K562 (cell line): ENCODE results near the gene CHPF2. TPM values are rescaled to one million over a fixed set of nuclear protein-coding genes. Genes with fewer than 3 reads are reported as not detected.

ENCODE experiments used
- CCAR2 ChIP-seq: fragments of 200-400 bp; formaldehyde crosslinking; IDR thresholded peaks from 2 replicates; pipeline ENCODE4 v1.6.1; 2017; ENCODE audit warnings: mild to moderate bottlenecking, low read depth, low read length
- FOXA1 ChIP-seq: fragments of 450-650 bp; IDR thresholded peaks from 2 replicates; pipeline ENCODE4 v1.6.1; 2016; ENCODE audit warnings: mild to moderate bottlenecking, borderline replicate concordance
- FOXP1 ChIP-seq: sonication (generic); formaldehyde crosslinking; IDR thresholded peaks from 2 replicates; pipeline ENCODE4 v1.8.0; 2022; ENCODE audit warnings: mild to moderate bottlenecking, missing genetic modification reagents
- GTF3C2 ChIP-seq: IDR thresholded peaks from 3 replicates; pipeline ENCODE4 v1.6.1; 2011; ENCODE audit warnings: borderline replicate concordance, mild to moderate bottlenecking, moderate library complexity; ENCODE audit not compliant: insufficient read length; ENCODE audit errors: extremely low read depth
- KDM1A ChIP-seq, 2 experiments: fragments of 450-650 bp; IDR thresholded peaks; 2 replicates each; pipeline ENCODE4 v1.6.1; 2016; ENCODE audit warnings: mild to moderate bottlenecking in 2 of 2
- NFIC ChIP-seq: fragments of 450-650 bp; IDR thresholded peaks from 2 replicates; pipeline ENCODE4 v1.6.1; 2017; ENCODE audit warnings: mild to moderate bottlenecking, inconsistent platforms
- OTX1 ChIP-seq: fragments of 450-650 bp; formaldehyde crosslinking; IDR thresholded peaks from 2 replicates; pipeline ENCODE4 v1.4.0; 2022; ENCODE audit warnings: mild to moderate bottlenecking
- SAP30 ChIP-seq: fragments of 200-600 bp; sonication (generic); IDR thresholded peaks from 2 replicates; pipeline ENCODE4 v1.6.1; 2012; ENCODE audit warnings: borderline replicate concordance, low read depth, mild to moderate bottlenecking, moderate library complexity, low read length, control low read depth, inconsistent platforms; ENCODE audit not compliant: insufficient read depth, poor library complexity, severe bottlenecking
- TFAM ChIP-seq: fragments of 250-450 bp; sonication (Bioruptor Pico); conservative IDR thresholded peaks from 2 replicates; pipeline ENCODE4 v1.5.0; 2021; ENCODE audit warnings: mild to moderate bottlenecking, moderate library complexity
- ZBTB2 ChIP-seq: fragments of 450-650 bp; IDR thresholded peaks from 2 replicates; pipeline ENCODE4 v1.6.1; 2016; ENCODE audit warnings: antibody characterized with exemption
- ZBTB7A ChIP-seq: IDR thresholded peaks from 2 replicates; pipeline ENCODE4 v1.6.1; 2011; ENCODE audit warnings: low read depth, mild to moderate bottlenecking, low read length, moderate library complexity, borderline replicate concordance; ENCODE audit not compliant: control insufficient read depth
- ZNF121 ChIP-seq: sonication (generic); formaldehyde crosslinking; conservative IDR thresholded peaks from 2 replicates; pipeline ENCODE4 v1.8.0; 2022; ENCODE audit warnings: missing genetic modification reagents
- ZNF395 ChIP-seq: fragments of 200-800 bp; sonication (Bioruptor generic); IDR thresholded peaks from 2 replicates; pipeline ENCODE4 v1.6.1; 2017; ENCODE audit warnings: missing genetic modification characterization, missing compliant biosample characterization
- polyA plus RNA-seq, 8 experiments: library from polyadenylated mRNA; depleted of rRNA in 4 of 8; stranded (reverse) in 5 of 8; unstranded in 3 of 8; fragments of >200 nt; fragmentation: Nextera tagmentation in 2 of 8; fragmentation: Illumina TruSeq in 1 of 8; extraction: Ambion mirVana in 2 of 8; extraction: Trizol in 1 of 8; gene quantifications; 2 replicates each; pipeline versions ENCODE4 v1.2.1 to v1.2.3, GENCODE V29; 2011 to 2014; ENCODE audit warnings: inconsistent platforms in 1 of 8, missing spikeins in 1 of 8
- total RNA-seq, 7 experiments: library from RNA; depleted of rRNA in 6 of 7; stranded (reverse); fragments of >200 nt in 6 of 7; fragmentation: Illumina TruSeq in 2 of 7; extraction: Trizol in 2 of 7; gene quantifications; 2 replicates each; pipeline versions ENCODE4 v1.2.1 to v1.2.3, GENCODE V29; 2011 to 2021; ENCODE audit warnings: low replicate concordance in 1 of 7
- TF ChIP-seq, protein P1 (sequence below): sonication (generic); formaldehyde crosslinking; IDR thresholded peaks from 2 replicates; pipeline ENCODE4 v1.8.0; 2022; ENCODE audit warnings: mild to moderate bottlenecking, missing genetic modification reagents

CHPF2 gene
- total and polyA plus RNA-seq, 9 of the 15 experiments (the other 6 are each of a cell fraction or from before 2014, with no cell fraction given), result 0.08 to 32.8 (median 10.5) TPM

DNA sequence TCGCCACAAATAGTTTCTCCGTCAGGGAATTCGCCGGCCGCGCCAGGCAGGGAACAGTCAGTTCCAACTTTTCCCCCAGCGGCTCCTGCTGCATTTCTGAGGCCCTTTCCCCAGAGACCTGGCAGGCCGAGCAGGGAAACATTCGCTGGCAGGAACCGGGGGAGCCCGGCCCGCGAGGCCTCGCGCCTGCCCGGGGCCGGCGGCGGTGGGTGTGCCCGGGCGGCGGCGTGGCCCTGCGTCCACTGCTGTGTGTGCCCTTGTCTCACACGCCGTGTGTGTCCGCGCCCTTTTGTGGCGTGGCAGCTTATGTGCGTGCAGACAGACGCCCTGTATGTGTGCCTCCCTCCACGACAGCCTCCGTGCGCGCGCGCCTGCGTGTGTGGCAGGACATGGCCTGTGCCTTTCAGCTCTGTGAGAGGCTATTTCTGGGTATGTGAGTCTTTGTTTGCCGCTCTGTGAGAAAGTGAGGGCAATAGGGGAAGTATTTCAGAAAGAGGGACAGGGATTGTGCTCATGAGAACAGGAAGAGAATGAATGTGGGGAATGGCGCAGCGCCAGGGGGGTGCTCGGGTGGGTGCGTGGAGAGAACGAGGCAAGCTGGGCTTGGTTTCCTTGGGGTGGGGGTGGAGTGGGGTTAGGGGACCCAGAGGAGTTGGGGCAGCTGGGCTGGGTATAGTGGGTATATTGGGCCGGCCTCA, 16.9 kb downstream of the CHPF2 start (continued):
- TF ChIP-seq ZBTB2 (peak; percentile 72; the same call in 1 of the 2 replicates), ZBTB7A (peak; percentile 16; the same call in 1 of the 2 replicates), SAP30 (peak; percentile 11), TFAM (CRISPR knock-in tag) (no peak), FOXP1 (CRISPR knock-in tag) (0 out of 2 replicates have a peak, but pooled peaks have one; percentile 5), NFIC (peak; percentile 74), OTX1 (CRISPR knock-in tag) (no peak), GTF3C2 (no peak), KDM1A (IDR thresholded peaks at IDR 0.05) (no peak), ZNF121 (CRISPR knock-in tag) (no peak), FOXA1 (no peak), CCAR2 (no peak), ZNF395 (CRISPR knock-in tag) (no peak)
- TF ChIP-seq, protein P1, sequence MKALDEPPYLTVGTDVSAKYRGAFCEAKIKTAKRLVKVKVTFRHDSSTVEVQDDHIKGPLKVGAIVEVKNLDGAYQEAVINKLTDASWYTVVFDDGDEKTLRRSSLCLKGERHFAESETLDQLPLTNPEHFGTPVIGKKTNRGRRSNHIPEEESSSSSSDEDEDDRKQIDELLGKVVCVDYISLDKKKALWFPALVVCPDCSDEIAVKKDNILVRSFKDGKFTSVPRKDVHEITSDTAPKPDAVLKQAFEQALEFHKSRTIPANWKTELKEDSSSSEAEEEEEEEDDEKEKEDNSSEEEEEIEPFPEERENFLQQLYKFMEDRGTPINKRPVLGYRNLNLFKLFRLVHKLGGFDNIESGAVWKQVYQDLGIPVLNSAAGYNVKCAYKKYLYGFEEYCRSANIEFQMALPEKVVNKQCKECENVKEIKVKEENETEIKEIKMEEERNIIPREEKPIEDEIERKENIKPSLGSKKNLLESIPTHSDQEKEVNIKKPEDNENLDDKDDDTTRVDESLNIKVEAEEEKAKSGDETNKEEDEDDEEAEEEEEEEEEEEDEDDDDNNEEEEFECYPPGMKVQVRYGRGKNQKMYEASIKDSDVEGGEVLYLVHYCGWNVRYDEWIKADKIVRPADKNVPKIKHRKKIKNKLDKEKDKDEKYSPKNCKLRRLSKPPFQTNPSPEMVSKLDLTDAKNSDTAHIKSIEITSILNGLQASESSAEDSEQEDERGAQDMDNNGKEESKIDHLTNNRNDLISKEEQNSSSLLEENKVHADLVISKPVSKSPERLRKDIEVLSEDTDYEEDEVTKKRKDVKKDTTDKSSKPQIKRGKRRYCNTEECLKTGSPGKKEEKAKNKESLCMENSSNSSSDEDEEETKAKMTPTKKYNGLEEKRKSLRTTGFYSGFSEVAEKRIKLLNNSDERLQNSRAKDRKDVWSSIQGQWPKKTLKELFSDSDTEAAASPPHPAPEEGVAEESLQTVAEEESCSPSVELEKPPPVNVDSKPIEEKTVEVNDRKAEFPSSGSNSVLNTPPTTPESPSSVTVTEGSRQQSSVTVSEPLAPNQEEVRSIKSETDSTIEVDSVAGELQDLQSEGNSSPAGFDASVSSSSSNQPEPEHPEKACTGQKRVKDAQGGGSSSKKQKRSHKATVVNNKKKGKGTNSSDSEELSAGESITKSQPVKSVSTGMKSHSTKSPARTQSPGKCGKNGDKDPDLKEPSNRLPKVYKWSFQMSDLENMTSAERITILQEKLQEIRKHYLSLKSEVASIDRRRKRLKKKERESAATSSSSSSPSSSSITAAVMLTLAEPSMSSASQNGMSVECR (CRISPR knock-in tag), result no peak
